DND-41 (cell line): ENCODE results near the gene NOC2L.

ENCODE experiments used
- ATAC-seq: fragments of 200-7000 bp; cut with Tn5 transposase; 3 replicates; pipeline ENCODE4 v1.9.1; 2021; ENCODE audit warnings: low read depth; ENCODE audit not compliant: insufficient read depth
- DNase-seq: peaks from one replicate; pipeline ENCODE4 v3.0.0-alpha.2; 2020
- H2AFZ ChIP-seq: 2 replicates; pipeline ENCODE4 v1.6.0; 2012; ENCODE audit warnings: low read depth, low read length
- H3K27ac ChIP-seq: 2 replicates; pipeline ENCODE4 v1.5.1; 2012; ENCODE audit warnings: low read length, inconsistent platforms
- H3K27me3 ChIP-seq: fragments of 200-600 bp; sonication (generic); 2 replicates; pipeline ENCODE4 v1.6.0; 2012; ENCODE audit warnings: low read length, mild to moderate bottlenecking, inconsistent platforms; ENCODE audit not compliant: insufficient read depth, poor library complexity
- H3K36me3 ChIP-seq: 2 replicates; pipeline ENCODE4 v1.5.1; 2012; ENCODE audit warnings: low read length, inconsistent platforms; ENCODE audit not compliant: insufficient read depth
- H3K4me1 ChIP-seq: 2 replicates; pipeline ENCODE4 v1.5.1; 2012; ENCODE audit warnings: mild to moderate bottlenecking, low read length; ENCODE audit not compliant: insufficient read depth
- H3K4me2 ChIP-seq: 2 replicates; pipeline ENCODE4 v1.6.0; 2012; ENCODE audit warnings: mild to moderate bottlenecking, moderate library complexity, low read length, inconsistent platforms; ENCODE audit not compliant: insufficient read depth
- H3K4me3 ChIP-seq, 2 experiments: fragments of 200-600 bp in 1 of 2; shearing (Covaris generic) in 1 of 2; 2 replicates each; pipeline ENCODE4 v1.5.1; 2012 to 2016; ENCODE audit warnings: inconsistent platforms in 2 of 2, low read length in 2 of 2, mild to moderate bottlenecking in 2 of 2, low read depth in 1 of 2, moderate library complexity in 1 of 2
- H3K79me2 ChIP-seq: 2 replicates; pipeline ENCODE4 v1.6.0; 2012; ENCODE audit warnings: low read length, inconsistent platforms; ENCODE audit not compliant: insufficient read depth
- H3K9ac ChIP-seq: 2 replicates; pipeline ENCODE4 v1.6.0; 2012; ENCODE audit warnings: low read depth, mild to moderate bottlenecking, inconsistent platforms, low read length, moderate library complexity
- H3K9me3 ChIP-seq: 2 replicates; pipeline ENCODE4 v1.5.1; 2012; ENCODE audit warnings: low read length, moderate library complexity, mild to moderate bottlenecking, inconsistent platforms; ENCODE audit not compliant: insufficient read depth, severe bottlenecking
- H4K20me1 ChIP-seq: 2 replicates; pipeline ENCODE4 v1.6.0; 2012; ENCODE audit warnings: low read length; ENCODE audit not compliant: insufficient read depth
- EZH2 ChIP-seq: IDR thresholded peaks from 3 replicates; pipeline ENCODE4 v1.6.1; 2012; ENCODE audit warnings: borderline replicate concordance, low read depth, mild to moderate bottlenecking, moderate library complexity, low read length, inconsistent platforms; ENCODE audit not compliant: severe bottlenecking
- TF ChIP-seq, protein P1 (sequence below): IDR thresholded peaks from 2 replicates; pipeline ENCODE4 v1.5.1; 2012; ENCODE audit warnings: borderline replicate concordance, low read length, moderate library complexity, mild to moderate bottlenecking; ENCODE audit not compliant: poor library complexity, severe bottlenecking; ENCODE audit errors: extremely low read depth

Gene NOC2L

DNA sequence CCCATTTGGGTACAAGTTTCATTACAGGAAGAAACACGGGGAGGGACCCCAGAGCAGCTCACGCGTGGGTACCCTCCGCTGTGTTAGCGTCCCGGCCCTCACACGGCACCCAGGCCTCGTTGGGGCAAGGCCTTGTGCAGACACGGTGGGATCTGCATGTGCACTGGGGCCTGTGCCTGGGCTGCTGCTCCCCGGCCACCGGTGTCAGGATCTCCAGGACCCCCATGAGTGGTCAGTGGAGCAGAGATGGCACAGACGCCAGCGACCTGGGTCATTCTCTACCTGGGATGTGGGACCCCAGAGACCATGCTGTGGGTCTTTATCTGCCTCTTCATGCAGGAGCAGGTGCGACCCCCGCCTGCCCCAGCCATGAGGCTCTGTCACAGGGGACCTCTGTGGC, 40.7 kb downstream of the NOC2L start:
- Histone ChIP-seq H3K79me2 (no peaks in the 10 kb centered on the region), H4K20me1 (peaks cover 56% of the 10 kb centered on the region), H2AFZ (no peak overlapping the region), H3K27me3 (peaks cover 45% of the 10 kb centered on the region), H3K36me3 (no peaks in the 10 kb centered on the region), H3K9ac (no peak overlapping the region), H3K4me1 (peaks cover 20% of the 10 kb centered on the region), H3K27ac (no peak overlapping the region), H3K4me2 (no peak overlapping the region), H3K4me3 (no peak overlapping the region), H3K9me3 (no peaks in the 10 kb centered on the region)
- TF ChIP-seq EZH2, result no peak
- TF ChIP-seq, protein P1, sequence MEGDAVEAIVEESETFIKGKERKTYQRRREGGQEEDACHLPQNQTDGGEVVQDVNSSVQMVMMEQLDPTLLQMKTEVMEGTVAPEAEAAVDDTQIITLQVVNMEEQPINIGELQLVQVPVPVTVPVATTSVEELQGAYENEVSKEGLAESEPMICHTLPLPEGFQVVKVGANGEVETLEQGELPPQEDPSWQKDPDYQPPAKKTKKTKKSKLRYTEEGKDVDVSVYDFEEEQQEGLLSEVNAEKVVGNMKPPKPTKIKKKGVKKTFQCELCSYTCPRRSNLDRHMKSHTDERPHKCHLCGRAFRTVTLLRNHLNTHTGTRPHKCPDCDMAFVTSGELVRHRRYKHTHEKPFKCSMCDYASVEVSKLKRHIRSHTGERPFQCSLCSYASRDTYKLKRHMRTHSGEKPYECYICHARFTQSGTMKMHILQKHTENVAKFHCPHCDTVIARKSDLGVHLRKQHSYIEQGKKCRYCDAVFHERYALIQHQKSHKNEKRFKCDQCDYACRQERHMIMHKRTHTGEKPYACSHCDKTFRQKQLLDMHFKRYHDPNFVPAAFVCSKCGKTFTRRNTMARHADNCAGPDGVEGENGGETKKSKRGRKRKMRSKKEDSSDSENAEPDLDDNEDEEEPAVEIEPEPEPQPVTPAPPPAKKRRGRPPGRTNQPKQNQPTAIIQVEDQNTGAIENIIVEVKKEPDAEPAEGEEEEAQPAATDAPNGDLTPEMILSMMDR, result no peak
- no peak for ATAC-seq
- DNase-seq, result no peak

DNA sequence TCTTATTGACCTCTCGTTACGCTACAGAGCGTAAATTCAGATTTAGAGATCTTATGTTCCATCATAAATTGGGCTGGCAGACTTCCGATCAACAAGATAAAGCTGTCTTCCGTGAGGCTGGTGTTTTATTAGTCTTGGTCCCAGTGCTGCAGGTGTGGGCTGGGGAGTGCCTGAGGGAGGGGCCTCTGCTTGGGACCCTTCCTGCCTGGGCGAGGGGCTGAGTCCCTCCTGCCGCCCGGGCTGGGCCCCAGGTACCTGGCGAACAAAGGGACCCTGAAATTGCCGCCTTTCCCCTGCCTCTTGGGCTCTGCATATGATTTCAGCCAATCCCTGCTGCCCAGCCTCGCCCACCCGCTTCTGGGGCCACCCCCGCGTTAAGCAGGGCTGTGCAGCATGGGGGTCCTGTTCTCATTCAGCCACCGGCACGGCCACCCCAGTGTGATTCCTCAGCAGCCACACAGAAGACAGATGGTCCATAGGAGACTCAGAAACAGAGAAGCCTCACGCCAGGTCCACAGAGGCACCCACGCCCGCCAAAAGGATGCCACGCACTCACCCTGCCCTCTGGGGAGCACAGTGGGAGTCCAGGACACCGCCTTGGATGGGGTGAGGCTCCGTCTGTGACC, 41.5 kb downstream of the NOC2L start:
- H3K4me1 ChIP-seq, result peaks cover 15% of the 10 kb centered on the region
- H3K27me3 ChIP-seq, result peaks cover 37% of the 10 kb centered on the region
- no peaks in the 10 kb centered on the region for H3K36me3 ChIP-seq
- DNase-seq (no peak), ATAC-seq (no peak)
- no peak overlapping the region for H3K4me3 ChIP-seq
- no peak overlapping the region for H2AFZ ChIP-seq
- no peak overlapping the region for H3K4me2 ChIP-seq
- H3K27ac ChIP-seq, result no peak overlapping the region
- peaks cover 50% of the 10 kb centered on the region for H4K20me1 ChIP-seq
- TF ChIP-seq EZH2, result no peak
- TF ChIP-seq, protein P1, result no peak
- no peak overlapping the region for H3K9ac ChIP-seq
- H3K9me3 ChIP-seq, result no peaks in the 10 kb centered on the region
- no peaks in the 10 kb centered on the region for H3K79me2 ChIP-seq

GRCh38 chr1:917076-917459, 42.0 kb downstream of the NOC2L start:
- no peak for TF ChIP-seq EZH2
- TF ChIP-seq, protein P1, result no peak
- Histone ChIP-seq H3K9me3 (no peaks in the 10 kb centered on the region), H3K4me1 (peaks cover 15% of the 10 kb centered on the region), H4K20me1 (peaks cover 47% of the 10 kb centered on the region), H3K79me2 (no peaks in the 10 kb centered on the region), H3K27ac (no peak overlapping the region), H3K9ac (no peak overlapping the region), H2AFZ (no peak overlapping the region), H3K36me3 (no peaks in the 10 kb centered on the region), H3K4me3 (no peak overlapping the region), H3K4me2 (no peak overlapping the region), H3K27me3 (peaks cover 32% of the 10 kb centered on the region)
- no peak for DNase-seq
- no peak for ATAC-seq
